HS-27A (cell line): ENCODE measurements around the gene DGCR2.
"Not testable (repeated sequence)": the region's sequence is repeated elsewhere in the genome, so short reads cannot be mapped to it uniquely, and the experiment has no call there.

Experiments
- DNase-seq: peaks from one replicate; pipeline ENCODE4 v3.0.0-alpha.2; 2012; ENCODE audit warnings: low read depth, missing footprints

DGCR2 gene

GRCh38 chr22:19109198-19110063 lies 12.8 kb downstream of the DGCR2 start:
- DNase-seq = no peak

- no peak for DNase-seq
These were observed 13.4 kb downstream of the DGCR2 start for GRCh38 chr22:19108807-19109197.

GRCh38 chr22:19107730-19108074 lies 14.5 kb downstream of the DGCR2 start:
- DNase-seq = no peak

- DNase-seq = no peak
These were observed 15.1 kb downstream of the DGCR2 start for GRCh38 chr22:19106886-19107729.

GRCh38 chr22:19105867-19106802 lies 16.1 kb downstream of the DGCR2 start:
- DNase-seq = no peak

- no peak for DNase-seq
These were observed 16.8 kb downstream of the DGCR2 start for GRCh38 chr22:19105456-19105855.

- no peak for DNase-seq
These were observed 18.1 kb downstream of the DGCR2 start for GRCh38 chr22:19103880-19104821.

GRCh38 chr22:19098157-19098556 lies 24.1 kb downstream of the DGCR2 start:
- no peak for DNase-seq

- DNase-seq = no peak
These were observed 24.7 kb downstream of the DGCR2 start for GRCh38 chr22:19097518-19097917.

- no peak for DNase-seq
These were observed 25.7 kb downstream of the DGCR2 start for GRCh38 chr22:19096555-19096954.

- DNase-seq = no peak
These were observed 27.7 kb downstream of the DGCR2 start for GRCh38 chr22:19094393-19094997.

GRCh38 chr22:19092725-19093124 lies 29.5 kb downstream of the DGCR2 start:
- no peak for DNase-seq

- DNase-seq = no peak
These were observed 31.6 kb downstream of the DGCR2 start for GRCh38 chr22:19090586-19091127.

- DNase-seq = no peak
These were observed 32.0 kb downstream of the DGCR2 start for GRCh38 chr22:19090183-19090582.

GRCh38 chr22:19088866-19089595 lies 33.2 kb downstream of the DGCR2 start:
- DNase-seq = no peak

- DNase-seq = no peak
These were observed 35.3 kb downstream of the DGCR2 start for GRCh38 chr22:19086896-19087295.

GRCh38 chr22:19086417-19086816 lies 35.8 kb downstream of the DGCR2 start:
- DNase-seq = no peak

- DNase-seq = no peak
These were observed 36.9 kb downstream of the DGCR2 start for GRCh38 chr22:19085233-19085718.

GRCh38 chr22:19084586-19084985 lies 37.6 kb downstream of the DGCR2 start:
- DNase-seq = not testable (repeated sequence)
